Measurements from ENCODE around the gene PRDM12. TPM values are rescaled to one million over a fixed set of nuclear protein-coding genes. Genes with fewer than 3 reads are reported as not detected.

Gene PRDM12
- total RNA-seq, 1 donor from 2014 or later: not detected

DNA sequence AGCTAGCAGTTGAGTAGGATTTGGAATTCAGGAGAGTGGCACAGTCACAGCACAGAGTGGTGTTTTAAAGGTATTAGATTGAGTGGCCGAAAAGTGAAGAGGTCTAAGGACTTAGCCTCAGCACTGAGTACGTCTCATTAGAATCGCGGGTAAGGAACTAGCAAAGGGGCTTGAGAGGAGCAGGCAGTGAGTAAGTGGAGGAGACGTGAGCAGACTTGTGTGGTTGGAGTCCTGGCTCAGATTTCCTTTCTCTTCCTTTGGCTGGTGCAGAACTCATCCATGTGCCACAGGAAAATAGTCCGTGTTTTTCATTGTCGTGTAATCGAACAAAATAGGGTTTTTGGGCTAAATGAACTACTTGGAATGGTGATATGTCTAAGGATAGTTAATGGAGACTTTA lies 32.6 kb downstream of the PRDM12 start:
- intact Hi-C loops (cut with micrococcal nuclease): no loop called here
- Mint-ChIP-seq H3K4me3 (no peak overlapping the region), H3K36me3 (ENCODE audit: low read depth) (peaks cover 71% of the 10 kb centered on the region), H3K27ac (no peak overlapping the region), H3K4me1 (peaks cover 39% of the 10 kb centered on the region), H3K27me3 (no peaks in the 10 kb centered on the region), H3K9me3 (no peaks in the 10 kb centered on the region)
- CTCF ChIA-PET: interaction anchor here (0.6 kb wide), 1 partner anchor 14 kb away, joined by 3 read pairs; no protein-coding TSS in a partner anchor
- no peak for ATAC-seq (ENCODE audit: low read depth)
- TF ChIP-seq, protein P1, sequence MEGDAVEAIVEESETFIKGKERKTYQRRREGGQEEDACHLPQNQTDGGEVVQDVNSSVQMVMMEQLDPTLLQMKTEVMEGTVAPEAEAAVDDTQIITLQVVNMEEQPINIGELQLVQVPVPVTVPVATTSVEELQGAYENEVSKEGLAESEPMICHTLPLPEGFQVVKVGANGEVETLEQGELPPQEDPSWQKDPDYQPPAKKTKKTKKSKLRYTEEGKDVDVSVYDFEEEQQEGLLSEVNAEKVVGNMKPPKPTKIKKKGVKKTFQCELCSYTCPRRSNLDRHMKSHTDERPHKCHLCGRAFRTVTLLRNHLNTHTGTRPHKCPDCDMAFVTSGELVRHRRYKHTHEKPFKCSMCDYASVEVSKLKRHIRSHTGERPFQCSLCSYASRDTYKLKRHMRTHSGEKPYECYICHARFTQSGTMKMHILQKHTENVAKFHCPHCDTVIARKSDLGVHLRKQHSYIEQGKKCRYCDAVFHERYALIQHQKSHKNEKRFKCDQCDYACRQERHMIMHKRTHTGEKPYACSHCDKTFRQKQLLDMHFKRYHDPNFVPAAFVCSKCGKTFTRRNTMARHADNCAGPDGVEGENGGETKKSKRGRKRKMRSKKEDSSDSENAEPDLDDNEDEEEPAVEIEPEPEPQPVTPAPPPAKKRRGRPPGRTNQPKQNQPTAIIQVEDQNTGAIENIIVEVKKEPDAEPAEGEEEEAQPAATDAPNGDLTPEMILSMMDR (IDR thresholded peaks at IDR 0.05): no peak
- DNase-seq: no peak
- POLR2A ChIA-PET: no interaction called here

DNA sequence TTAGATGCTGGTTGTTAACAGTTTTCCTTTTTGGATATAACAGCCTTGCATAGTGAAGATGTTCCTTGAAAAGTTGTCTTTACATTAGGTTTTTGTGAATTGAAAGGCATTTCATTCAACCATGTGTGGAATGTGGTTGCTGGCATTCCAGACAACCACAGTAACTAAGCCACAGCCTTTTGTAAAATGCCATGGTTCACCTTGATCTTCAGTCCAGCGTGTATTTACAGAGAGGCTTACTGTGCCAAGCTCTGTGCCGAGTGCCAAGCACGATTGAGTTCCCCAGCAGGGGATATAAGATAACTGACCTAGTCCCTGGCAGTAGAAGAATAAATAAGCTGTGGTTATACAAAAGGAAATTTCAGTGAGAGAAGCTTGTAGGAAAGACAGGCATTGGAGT lies 34.1 kb downstream of the PRDM12 start:
- ChIA-PET POLR2A (no interaction called here), CTCF (interaction anchor here (0.9 kb wide), 1 partner anchor 165 kb away, joined by 3 read pairs; no protein-coding TSS in a partner anchor)
- Mint-ChIP-seq H3K4me1 (peaks cover 33% of the 10 kb centered on the region), H3K36me3 (ENCODE audit: low read depth) (peaks cover 86% of the 10 kb centered on the region), H3K27ac (peak overlapping the region; percentile 0), H3K27me3 (no peaks in the 10 kb centered on the region), H3K9me3 (no peaks in the 10 kb centered on the region), H3K4me3 (no peak overlapping the region)
- intact Hi-C loops (cut with micrococcal nuclease): no loop called here
- DNase-seq (no peak), ATAC-seq (ENCODE audit: low read depth) (no peak)
- TF ChIP-seq, protein P1 (IDR thresholded peaks at IDR 0.05): no peak

DNA sequence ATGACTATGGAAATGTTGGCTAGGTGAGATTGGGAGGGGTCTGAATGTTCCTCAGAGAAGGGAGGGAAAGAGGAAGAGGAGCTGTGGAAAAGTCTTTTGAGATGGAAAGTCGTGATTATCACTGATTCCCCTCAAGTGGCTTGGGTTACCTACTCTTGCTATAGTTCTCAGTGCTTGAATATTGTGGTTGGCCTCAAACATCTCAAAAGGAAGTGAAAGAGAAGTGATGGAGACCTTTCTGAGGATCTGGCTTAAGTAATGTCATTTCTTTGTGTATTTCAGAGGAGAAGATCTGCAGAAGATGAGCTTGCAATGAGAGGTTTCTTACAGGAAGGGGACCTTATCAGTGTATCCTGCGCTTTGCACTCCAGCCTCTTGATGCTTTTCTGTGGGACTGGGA lies 34.7 kb downstream of the PRDM12 start:
- peaks cover 86% of the 10 kb centered on the region for H3K36me3 Mint-ChIP-seq (ENCODE audit: low read depth)
- intact Hi-C loops (cut with micrococcal nuclease): no loop called here
- TF ChIP-seq, protein P1 (IDR thresholded peaks at IDR 0.05): no peak
- peak overlapping the region; percentile 0 for H3K27ac Mint-ChIP-seq
- no peak overlapping the region for H3K4me3 Mint-ChIP-seq
- H3K4me1 Mint-ChIP-seq: peaks cover 33% of the 10 kb centered on the region
- DNase-seq (no peak), ATAC-seq (ENCODE audit: low read depth) (no peak)
- ChIA-PET POLR2A (interaction anchor here (0.6 kb wide), 1 partner anchor 648 kb away, joined by 6 read pairs; no protein-coding TSS in a partner anchor), CTCF (interaction anchor here (0.8 to 0.9 kb wide), 2 partner anchors 165 to 347 kb away, joined by 3 read pairs; no protein-coding TSS in a partner anchor)
- H3K9me3 Mint-ChIP-seq: no peaks in the 10 kb centered on the region
- H3K27me3 Mint-ChIP-seq: no peaks in the 10 kb centered on the region

DNA sequence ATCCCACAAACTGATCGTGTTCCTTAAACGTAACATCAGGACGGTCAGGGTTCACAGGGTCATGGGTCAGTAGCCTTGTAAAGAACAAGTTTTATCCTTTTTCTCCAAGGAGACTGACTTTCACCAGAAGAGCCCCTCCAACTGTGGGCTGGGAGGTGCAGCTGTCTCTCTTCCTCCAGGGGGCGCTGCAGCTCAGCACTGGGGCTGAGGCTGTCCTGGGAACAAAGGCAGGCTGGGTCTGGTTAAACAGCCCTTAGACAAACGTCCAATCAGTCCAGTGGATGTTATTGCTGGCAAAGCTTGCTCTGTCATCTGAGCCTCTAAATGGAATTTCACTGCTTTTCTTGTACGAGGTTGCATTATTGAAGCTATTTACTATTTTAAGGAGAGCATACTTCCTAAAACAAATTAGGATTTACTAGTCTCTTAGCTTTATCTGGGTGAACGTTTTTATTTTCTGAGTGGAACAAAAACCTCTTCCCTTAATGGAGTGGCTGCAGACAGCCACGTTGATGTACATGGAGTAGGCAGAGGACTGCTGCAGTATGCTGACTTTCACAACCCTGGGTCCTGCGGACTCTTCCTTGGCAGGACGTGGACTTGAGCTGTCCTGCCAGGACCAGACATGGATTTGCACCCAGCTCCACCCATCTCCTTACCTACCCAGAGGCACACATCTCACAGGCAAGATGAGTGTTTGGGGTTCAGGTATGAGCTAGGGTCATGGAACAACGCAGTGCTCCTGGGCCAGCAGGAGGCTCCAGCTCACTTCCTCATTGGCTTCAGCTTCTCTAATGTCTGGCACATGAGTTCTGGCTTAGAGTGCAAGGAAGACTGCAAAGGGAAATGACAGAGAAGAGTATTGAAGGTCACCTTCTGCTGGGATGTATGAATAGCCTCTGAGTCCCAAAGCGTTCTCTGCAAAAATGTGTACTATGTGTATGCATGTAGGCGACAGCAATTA lies 36.9 kb downstream of the PRDM12 start:
- H3K27me3 Mint-ChIP-seq: no peaks in the 10 kb centered on the region
- peaks cover 19% of the 10 kb centered on the region for H3K4me1 Mint-ChIP-seq
- ChIA-PET POLR2A (interaction anchor here (0.6 kb wide), 1 partner anchor 9 kb away, joined by 6 read pairs; no protein-coding TSS in a partner anchor), CTCF (interaction anchor here (0.6 to 2.7 kb wide), 22 partner anchors 8 to 345 kb away, joined by 3 to 15 read pairs (median 4); partner anchors contain the start of gene EXOSC2)
- no peaks in the 10 kb centered on the region for H3K9me3 Mint-ChIP-seq
- intact Hi-C loops (cut with micrococcal nuclease): no loop called here
- TF ChIP-seq, protein P1 (IDR thresholded peaks at IDR 0.05): no peak
- no peak overlapping the region for H3K27ac Mint-ChIP-seq
- DNase-seq (peak; percentile 51), ATAC-seq (ENCODE audit: low read depth) (peak; percentile 84)
- no peak overlapping the region for H3K4me3 Mint-ChIP-seq
- peaks cover 89% of the 10 kb centered on the region for H3K36me3 Mint-ChIP-seq (ENCODE audit: low read depth)

DNA sequence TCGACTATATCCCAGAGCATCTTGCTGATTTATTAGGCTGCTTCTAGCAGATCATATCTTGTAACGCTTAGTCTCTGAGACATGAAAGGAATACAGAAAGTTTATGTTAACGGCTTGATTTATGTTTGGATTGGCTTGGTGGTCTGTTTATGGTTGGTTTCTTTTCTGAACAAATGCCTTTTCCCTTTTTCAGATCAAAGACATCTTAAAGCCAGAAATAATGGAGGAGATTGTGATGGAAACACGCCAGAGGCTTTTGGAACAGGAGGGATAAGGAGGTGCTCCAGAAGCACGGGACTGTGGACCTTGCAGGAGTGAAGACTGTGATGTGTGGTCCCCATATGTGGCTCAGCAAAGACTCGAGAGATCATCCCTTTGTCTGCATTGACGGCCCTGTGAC lies 39.1 kb downstream of the PRDM12 start:
- no peaks in the 10 kb centered on the region for H3K27me3 Mint-ChIP-seq
- DNase-seq: no peak
- POLR2A ChIA-PET: no interaction called here
- H3K4me3 Mint-ChIP-seq: no peak overlapping the region
- intact Hi-C loops (cut with micrococcal nuclease): no loop called here
- no peaks in the 10 kb centered on the region for H3K9me3 Mint-ChIP-seq
- TF ChIP-seq, protein P1 (IDR thresholded peaks at IDR 0.05): no peak
- CTCF ChIA-PET: interaction anchor here (1.0 kb wide), 1 partner anchor 166 kb away, joined by 3 read pairs; no protein-coding TSS in a partner anchor
- peaks cover 10% of the 10 kb centered on the region for H3K4me1 Mint-ChIP-seq
- peaks cover 70% of the 10 kb centered on the region for H3K36me3 Mint-ChIP-seq (ENCODE audit: low read depth)
- ATAC-seq (ENCODE audit: low read depth): no peak
- no peak overlapping the region for H3K27ac Mint-ChIP-seq
